GM19240 (cell line): Measurements from ENCODE around the gene CCDC91.

Source experiments
- DNase-seq: peaks from one replicate; pipeline ENCODE4 v3.0.0; 2011; ENCODE audit warnings: low spot score; ENCODE audit not compliant: insufficient read length

The CCDC91 gene

DNA sequence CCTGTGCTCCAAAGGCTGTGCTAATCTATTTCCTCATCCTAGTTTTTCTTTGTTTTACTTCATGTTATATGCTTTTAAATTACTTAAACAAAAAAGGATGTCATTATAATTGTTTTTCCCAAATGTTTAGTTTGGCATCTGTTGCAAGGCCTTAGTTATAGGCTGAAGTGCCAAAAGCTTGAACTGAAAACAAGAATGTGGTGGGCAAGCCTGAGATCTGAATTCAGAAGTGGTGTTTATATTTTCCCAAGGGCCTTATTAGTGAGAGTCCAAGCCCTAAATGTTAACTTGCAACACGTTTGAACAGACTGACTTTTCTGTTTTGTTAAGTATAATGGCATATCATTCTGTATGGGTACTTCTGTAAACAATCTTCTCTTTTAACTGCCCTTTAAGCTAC, 326.8 kb downstream of the CCDC91 start:
- no peak for DNase-seq

DNA sequence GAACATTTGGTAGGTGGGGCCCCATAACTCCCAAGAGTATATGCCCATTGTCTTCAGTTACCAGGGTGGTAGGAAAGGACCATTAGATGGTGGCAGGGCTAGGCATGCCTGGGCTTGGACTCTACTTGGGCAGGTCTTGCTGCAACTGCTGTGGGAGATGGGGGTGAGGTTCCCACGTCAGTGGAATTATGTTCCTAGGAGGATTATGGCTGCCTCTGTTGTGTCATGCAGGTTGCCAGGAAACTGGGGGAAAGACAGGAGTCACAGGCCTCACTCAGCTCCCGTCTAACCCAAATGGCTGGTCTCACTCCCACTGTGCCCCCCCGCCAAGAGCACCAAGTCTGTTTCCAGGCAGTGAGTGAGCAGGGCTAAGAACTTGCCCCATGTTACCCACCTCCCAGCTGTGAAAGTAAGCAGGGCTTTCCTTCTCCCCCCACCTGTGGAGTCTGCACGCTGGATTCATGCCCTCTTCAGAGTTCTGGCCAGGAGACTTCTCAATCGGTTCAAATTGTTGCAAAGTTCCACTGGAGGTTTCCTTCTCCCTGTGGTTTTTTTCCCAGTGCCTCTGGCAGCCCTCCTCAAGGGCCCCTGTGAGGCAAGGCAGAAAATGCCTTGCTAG, 337.5 kb downstream of the CCDC91 start:
- no peak for DNase-seq

DNA sequence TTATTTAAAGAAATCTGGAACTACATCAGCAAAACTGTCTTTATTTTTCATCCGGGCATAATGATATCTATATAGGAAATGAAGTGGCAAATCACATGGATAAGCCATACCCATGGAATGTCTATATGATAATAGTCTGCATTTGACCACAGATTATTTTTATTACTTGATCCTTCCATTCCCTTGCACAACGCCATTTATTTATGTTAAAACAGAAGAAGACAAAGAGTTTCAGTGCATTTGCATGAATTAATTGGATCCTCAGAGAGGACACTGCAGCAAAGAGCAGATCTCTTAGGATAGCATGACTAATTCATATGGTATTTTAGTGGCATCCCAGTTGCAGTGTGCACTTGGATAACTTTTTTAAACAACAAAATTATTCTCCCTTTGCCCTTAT, 345.0 kb downstream of the CCDC91 start:
- DNase-seq, result no peak

DNA sequence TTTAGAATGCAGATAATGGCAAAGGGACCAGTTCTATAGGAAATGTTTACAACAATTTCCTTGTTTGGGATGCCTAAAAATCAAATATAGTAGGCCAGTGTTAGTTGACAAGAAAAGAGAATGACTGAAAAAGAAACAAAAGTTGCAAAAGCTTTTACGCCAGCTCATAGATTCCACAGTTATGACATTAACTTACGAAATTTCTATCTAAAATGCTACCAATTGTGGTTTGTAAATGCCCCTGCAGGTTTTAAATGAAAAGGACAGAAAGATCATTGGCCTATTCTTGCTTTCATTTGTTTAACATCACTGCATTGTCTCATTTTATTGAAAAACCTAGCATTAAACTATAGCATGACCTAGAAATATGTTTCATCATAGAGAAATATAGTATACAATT, 345.8 kb downstream of the CCDC91 start:
- DNase-seq, result no peak

DNA sequence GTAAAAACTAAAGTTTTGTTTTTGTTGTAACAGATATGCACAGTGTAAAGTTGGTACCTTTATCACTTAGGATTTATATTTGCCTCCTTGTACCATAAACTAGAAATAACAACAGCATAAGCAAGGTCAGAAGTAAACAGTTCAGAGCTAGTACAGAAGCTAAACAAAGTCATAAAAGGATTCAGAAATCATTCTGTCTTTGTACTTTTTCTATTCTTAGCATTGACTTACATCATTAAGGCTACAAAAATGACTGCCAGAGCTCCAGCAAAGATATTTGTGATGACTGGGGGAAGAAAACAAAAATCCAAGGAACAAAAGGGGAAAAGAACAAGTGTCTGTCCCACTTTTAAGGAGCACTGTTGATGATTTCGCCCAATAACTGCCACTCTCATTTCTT, 347.2 kb downstream of the CCDC91 start:
- DNase-seq, result no peak

DNA sequence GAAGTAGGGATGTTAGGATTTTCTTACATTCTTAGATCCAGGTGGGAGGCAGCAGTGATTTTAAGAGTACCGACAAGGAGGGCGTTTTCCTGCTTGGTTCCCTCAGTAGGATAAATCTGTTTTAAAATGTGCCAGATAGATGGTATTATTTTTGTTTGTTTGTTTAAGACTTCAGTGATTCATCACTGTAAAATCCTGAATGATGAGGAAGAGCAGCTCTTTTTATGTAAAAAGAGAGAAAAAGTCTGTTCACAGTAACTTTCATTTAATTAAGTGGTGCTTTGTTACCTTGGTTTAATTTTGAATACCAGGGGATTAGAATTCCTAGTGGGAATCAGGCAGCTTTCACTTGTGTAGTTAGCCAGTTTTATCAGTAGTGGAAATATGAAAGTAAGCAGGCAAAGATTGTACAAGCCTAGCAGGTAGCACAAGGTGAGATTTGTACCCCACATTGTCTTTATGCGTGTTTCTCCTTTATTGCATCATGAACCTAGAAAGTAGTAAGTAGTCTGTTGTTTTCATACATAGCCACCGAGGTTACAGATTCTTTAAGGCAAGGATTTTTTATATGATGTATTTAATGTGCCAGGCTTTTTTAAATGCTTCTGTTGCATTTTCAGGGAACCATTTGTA, 349.6 kb downstream of the CCDC91 start:
- DNase-seq, result no peak

DNA sequence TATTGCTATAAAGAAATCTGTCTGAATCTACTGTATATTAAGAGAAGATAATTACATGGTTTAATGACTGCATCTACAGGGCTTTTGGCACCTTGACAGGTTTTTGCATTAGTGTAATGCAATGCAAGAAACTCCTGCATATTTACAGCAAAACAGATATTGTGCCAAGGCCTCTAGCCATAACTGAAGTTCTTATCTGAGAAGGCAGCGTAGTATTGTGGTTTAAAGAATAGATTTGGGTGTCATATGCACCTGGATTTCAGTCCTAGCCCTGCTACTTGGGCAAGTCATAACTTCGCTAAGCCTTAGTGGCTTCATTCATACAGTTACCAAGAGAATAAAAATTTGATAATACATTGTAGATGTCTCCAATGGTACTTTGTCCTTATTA, 350.1 kb downstream of the CCDC91 start:
- DNase-seq, result no peak

DNA sequence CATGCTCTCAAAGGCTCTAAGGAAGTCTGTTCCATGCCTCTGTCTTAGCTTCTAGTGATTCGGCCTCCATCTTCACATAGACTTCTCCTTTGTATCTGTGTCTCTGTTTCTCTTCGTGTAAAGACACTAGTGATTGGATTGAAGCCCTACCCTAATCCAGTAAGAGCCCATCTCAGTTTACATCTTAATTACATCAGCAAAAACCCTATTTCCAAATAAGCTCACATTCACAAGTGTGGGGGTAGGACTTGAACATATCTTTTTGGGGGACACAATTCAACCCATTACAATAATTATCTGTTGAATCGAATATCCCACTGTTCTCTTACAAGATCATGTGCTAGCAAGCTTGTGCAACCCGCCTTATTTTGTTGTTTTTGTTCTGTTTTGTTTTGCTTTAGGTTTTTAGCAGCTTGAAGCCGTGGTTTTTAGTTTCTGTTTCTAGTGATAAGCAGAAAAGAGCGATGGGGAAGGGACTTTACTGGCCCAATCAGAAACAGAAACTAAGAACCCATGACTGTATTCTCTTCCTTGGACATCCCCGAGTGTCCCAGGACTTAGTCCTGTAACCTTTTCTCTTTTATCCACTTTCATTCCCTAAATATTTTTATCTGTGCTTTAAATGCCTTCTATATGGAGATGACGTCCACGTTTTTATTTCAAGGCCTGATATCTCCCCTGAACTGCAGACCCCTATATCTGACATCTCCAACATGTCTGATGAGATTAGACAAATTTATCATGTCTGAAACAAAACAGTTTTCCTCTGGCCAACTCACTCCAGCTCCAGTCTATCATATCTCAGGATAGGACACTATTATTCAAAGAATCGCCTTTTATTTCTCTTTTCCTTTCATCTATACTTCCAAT, 353.0 kb downstream of the CCDC91 start:
- DNase-seq, result no peak

DNA sequence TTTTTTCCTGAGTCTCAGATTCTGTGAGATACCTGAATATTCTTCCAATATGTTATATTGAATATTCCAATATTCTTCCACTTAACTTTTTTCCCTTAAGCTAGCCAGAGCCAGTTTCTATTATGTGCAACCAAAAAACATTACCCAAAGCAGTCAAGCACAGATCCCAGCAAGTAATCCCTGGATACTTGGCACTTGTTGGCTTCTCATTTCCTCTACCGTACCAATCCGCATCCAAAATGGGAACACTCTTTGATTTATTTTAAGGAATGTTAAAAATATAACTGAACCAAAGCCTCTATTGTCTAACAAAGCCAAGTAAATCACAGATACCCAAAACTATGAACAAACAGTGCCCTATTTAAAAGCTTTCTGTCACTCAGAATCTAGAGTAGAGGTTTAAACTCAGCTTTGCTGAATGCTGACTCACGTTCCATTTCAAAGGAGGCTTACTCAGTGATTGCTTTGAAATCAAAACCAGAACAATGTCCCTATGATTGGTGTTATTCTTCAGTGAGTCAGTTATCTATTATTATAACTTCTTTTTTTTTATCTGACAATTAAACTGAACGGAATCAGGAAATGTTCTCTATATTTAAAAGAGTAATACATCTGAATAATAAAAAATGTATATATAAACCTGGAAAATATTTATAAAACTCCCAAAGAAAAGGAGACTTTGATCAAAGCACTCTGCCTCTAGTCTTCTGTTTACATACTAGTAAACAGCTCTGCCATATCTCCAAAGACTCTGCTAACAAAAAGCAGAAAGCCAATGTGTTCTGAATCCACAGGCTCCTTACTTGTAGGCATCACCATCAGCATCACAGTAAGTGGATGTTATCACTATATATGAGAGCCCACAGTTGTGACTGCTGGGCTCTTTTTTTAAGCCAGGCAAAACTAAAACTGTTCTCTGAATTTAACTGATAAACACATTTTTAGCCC, 360.8 kb downstream of the CCDC91 start:
- DNase-seq, result no peak

DNA sequence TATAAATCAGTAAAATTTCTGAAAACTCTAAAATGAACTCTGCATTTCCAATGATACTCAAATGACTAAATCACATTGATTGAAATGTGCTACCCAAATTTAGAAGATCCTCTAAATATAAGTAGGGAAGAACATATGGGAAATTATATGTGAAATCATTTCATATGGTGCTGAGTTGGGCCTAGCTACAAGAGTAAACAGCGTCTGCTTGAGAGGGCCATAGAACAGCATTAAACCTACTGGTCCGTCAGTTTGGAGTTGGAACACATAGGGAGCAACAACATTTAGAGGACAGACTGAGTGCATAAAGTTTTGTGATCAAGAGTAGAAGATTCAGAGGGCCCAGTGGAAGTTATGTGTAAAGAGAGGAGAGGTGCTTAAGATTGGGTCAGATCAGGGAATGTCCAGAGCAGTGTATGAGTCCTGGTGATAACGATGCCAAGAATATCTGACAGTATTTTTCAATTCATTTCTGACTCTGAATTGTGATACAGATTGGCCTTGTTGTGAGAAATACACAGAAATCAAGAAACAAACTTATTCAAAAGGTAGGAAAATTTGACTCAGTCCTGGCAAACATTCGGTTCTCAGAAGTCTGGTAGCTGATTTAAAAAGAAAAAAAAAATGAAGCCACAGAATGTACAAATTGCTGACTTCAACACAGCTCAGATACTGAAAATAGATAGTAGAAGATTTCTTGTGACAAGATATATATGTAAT, 362.2 kb downstream of the CCDC91 start:
- DNase-seq, result no peak

DNA sequence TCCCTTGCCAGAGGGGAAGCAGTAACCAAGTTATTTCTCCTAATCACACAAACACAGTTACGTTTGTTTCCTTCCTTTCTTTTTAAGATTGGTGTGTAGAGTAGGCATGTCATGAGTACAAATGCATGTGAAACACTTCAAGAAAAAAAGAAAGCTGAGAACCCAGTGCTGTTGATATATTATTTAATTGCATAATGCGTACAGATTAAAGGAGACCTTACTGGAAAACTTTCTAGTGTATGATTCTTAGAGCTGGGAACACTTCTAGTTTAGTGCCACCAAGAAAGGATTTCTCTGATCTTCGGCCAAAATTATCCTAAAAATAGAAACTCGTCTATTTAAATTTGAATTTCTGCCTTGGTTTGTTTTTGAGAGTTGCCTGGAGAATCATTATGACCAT, 365.5 kb downstream of the CCDC91 start:
- DNase-seq, result no peak

DNA sequence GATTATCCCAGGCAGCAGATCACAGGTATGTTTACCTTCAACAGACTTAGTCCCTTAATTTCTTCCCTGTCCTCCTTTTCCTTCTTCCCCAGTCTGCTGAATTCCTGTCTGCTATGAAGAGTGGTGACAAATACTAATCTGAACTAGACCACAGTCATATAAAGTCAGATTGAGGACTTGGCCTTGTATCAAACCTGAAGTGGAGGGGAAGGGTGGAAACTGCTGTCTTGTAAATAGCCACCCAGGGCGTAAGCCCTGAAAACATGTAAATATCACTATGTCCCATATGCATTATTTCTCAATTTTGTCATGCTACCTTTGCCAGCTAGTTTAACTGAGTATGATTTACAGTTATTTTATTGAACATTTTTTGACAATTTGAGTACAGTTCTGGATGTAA, 368.0 kb downstream of the CCDC91 start:
- DNase-seq, result no peak

DNA sequence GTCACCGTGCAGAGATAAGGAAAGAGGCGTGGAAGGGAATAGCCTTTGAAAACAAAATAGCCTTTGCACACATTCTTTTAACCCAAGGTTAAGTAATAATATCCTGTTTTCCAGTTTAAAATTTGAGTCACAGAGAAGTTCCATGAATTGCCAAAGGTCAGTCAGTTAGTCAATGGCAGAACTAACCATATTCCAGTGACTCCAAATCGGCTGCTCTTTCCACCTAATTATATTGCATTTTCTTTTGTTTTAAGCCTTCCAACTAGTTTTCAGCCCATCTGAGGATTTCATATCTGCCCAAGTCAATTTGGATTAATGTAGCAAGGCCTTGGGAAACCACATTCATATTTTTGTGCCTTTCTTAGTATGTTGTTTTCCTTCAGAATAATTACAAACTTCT, 373.0 kb downstream of the CCDC91 start:
- DNase-seq, result no peak

DNA sequence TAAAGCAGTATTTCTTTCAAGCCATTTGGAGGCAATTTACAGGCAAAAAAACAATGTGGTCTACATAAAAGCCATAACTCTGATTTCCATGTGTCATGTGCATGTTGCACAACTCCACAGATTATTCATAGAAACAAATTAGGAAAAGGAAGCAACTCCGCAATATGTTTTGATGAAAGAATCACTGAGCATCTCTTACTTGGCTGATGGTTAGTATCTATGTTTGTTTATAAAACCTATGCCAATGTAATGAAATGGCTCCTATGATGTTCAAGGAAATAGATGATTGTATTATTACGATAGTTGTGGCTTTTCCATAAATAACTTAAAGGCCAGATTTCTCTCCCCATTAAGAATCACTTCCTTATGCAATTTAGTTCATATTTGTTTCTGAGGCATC, 373.7 kb downstream of the CCDC91 start:
- DNase-seq, result no peak

DNA sequence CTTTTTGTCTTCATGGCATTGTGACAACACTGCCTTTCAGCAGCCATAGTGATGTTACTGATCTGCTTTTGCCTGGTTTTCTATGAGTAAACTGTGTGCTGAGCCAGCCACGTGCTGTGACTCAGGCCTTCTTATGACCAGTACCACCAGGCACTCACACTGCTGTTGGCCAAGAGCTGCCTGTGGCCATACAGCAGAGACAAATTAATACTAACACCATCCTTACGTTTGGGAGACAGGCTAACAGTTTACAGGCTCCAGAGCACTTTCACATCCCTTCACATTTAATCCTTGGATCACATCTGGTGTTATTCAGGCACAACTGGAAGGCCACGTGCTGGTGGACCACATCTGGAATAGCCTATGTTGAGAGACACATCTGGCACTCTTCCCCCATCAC, 377.9 kb downstream of the CCDC91 start:
- no peak for DNase-seq

DNA sequence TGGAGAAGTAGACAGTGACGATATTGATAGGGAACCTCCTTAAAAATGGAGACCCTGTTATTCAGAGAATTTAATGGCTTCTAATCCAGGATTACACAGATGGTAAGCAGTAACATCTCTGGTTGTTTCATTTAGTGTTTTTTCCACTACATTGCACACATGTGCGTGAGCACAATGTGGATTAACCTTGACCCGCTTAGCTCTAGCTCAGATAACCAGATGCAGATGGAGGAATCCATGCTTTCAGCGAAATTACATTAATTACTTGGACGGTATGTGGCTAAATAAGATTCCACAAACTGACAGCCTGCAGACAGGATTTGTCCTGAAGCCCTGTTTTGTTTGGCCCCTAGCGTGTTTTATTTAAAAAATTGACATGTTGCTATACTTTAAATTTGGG, 378.4 kb downstream of the CCDC91 start:
- no peak for DNase-seq

DNA sequence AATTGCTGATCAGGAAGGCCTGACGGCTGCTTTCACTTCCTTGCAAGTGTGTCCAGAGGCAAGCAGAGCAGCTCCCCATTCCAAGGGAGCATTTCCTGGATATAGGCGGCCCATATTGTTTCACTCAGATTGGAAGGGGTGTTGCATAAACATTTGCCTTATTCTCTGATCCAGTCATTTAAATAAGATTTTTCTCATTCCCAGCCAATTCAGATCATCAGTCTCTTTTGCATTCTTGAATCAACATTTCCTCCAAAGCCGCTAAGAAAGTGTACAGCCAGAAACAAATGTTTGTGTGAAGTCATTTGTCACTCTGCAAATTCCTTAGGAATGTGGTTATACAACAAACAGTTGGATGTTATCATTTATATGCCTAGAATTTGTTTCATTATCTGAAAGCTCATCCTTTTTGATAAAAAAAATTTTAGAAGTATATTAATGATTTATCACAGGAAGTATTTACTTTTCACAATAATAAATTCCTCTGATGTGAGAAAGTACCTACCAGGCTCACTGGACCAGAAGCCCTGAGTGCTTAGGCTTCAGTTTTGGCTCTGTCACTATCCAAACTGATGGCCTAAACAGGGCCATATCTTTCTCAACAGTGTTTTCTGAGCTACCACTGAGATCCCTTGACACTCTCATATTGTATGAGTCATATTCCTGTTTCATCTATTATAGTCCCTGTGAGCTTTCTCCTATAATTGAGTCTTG, 379.6 kb downstream of the CCDC91 start:
- DNase-seq, result no peak

DNA sequence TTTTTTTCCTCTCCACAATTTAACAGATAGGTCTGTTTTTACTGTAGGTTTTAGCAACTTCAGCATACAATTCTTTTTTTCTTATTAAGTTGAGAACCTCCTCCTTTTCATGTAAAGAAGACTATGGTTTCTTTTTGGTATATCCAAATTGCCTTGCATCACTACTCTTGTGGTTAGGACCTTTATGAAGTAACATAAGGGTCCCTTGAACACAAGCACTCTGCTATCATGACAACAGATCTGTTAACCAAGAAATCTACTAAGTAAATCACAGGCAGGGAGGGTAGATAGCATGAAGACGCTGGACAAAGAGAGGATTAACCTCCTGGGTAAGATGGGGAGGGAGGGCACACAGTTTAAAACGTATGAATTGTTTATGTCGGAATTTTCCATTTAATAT, 380.6 kb downstream of the CCDC91 start:
- no peak for DNase-seq

DNA sequence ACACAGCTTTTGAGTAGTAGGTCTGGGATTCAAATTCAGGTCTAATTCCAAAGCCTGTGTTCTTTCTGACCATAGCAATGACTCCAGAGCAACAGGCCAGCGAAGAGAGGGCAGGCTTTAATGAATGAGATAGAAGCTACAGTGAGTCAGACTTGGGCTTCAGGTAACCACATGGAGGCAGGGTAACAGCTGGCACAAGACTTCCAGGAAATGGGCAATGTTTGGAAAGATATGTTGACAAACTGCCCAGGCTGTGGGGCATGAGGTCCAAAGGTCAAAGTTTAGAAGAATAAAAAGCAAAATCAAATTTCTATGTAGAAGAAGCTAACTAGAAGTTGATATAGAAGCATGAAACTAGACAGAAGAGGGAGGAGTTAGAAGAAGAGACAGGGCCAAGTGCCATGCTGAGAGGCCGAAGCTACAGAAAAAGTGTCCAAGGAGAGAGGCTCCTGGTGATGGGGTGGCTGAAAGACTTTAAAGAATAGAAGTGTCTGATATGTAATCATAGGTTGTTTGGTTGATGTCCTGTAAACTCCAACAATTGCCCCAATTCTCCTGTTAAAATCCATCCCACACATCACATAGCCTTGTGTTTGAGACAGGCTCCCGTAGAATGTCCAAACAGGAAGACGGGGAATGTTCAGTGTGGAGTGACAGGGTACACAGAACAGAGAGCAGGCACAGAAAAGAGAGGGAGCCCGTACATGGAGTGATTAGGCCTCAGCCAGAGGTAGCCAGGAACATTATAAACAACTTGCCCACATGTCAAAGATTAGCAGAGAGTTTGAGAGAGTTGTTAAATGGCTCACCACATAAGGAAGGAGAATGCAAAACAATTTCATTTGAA, 384.7 kb downstream of the CCDC91 start:
- DNase-seq, result no peak
